Measurements from ENCODE around the gene COL24A1.

COL24A1 gene

GRCh38 chr1:85943526-85943925 lies 213.0 kb downstream of the COL24A1 start:
- Histone ChIP-seq H3K4ac (ENCODE audit: low read depth, low read length) (no peak overlapping the region), H3K56ac (ENCODE audit: low read length) (no peak overlapping the region), H3K36me3 (ENCODE audit: control insufficient read depth, insufficient read depth, low read length) (no peaks in the 10 kb centered on the region), H3K4me1 (ENCODE audit: control insufficient read depth, low read depth, low read length) (no peaks in the 10 kb centered on the region), H3K9ac (ENCODE audit: low read length) (no peak overlapping the region), H3K23ac (ENCODE audit: low read length) (no peak overlapping the region), H2BK15ac (replicated peaks; ENCODE audit: low read depth) (no peak overlapping the region), H3K4me2 (ENCODE audit: low read length) (no peak overlapping the region), H3K79me1 (ENCODE audit: low read length) (no peaks in the 10 kb centered on the region), H3K79me2 (ENCODE audit: control insufficient read depth, insufficient read depth, low read length) (no peaks in the 10 kb centered on the region), H3K18ac (ENCODE audit: low read length) (no peak overlapping the region), H3K4me3 (ENCODE audit: low read length) (no peak overlapping the region), H2BK120ac (ENCODE audit: low read depth, low read length) (no peak overlapping the region), H3K27ac (ENCODE audit: low read depth, low read length) (no peak overlapping the region), H2BK5ac (ENCODE audit: low read length) (no peak overlapping the region), H4K5ac (ENCODE audit: low read length) (no peak overlapping the region), H2AK5ac (ENCODE audit: low read length) (no peak overlapping the region), H4K8ac (ENCODE audit: low read depth, low read length) (no peak overlapping the region), H3K27me3 (ENCODE audit: insufficient read depth, low read length, poor library complexity) (no peaks in the 10 kb centered on the region)
- no CpG with 5 or more reads among the region's 4 CpGs for WGBS (ENCODE audit: extremely low coverage, insufficient coverage, low lambda C conversion rate)
- no peak for DNase-seq

GRCh38 chr1:85940656-85941306 lies 215.8 kb downstream of the COL24A1 start:
- Histone ChIP-seq H3K79me2 (ENCODE audit: control insufficient read depth, insufficient read depth, low read length) (no peaks in the 10 kb centered on the region), H3K27me3 (ENCODE audit: insufficient read depth, low read length, poor library complexity) (no peaks in the 10 kb centered on the region), H3K4ac (ENCODE audit: low read depth, low read length) (no peak overlapping the region), H3K4me2 (ENCODE audit: low read length) (no peak overlapping the region), H3K9ac (ENCODE audit: low read length) (no peak overlapping the region), H2BK15ac (replicated peaks; ENCODE audit: low read depth) (no peak overlapping the region), H3K79me1 (ENCODE audit: low read length) (no peaks in the 10 kb centered on the region), H3K4me1 (ENCODE audit: control insufficient read depth, low read depth, low read length) (no peaks in the 10 kb centered on the region), H3K36me3 (ENCODE audit: control insufficient read depth, insufficient read depth, low read length) (no peaks in the 10 kb centered on the region), H4K5ac (ENCODE audit: low read length) (no peak overlapping the region), H4K8ac (ENCODE audit: low read depth, low read length) (no peak overlapping the region), H3K18ac (ENCODE audit: low read length) (no peak overlapping the region), H3K4me3 (ENCODE audit: low read length) (no peak overlapping the region), H3K27ac (ENCODE audit: low read depth, low read length) (no peak overlapping the region), H3K56ac (ENCODE audit: low read length) (no peak overlapping the region), H3K23ac (ENCODE audit: low read length) (no peak overlapping the region), H2BK120ac (ENCODE audit: low read depth, low read length) (no peak overlapping the region), H2AK5ac (ENCODE audit: low read length) (no peak overlapping the region), H2BK5ac (ENCODE audit: low read length) (no peak overlapping the region)
- no CpG with 5 or more reads among the region's 2 CpGs for WGBS (ENCODE audit: extremely low coverage, insufficient coverage, low lambda C conversion rate)
- DNase-seq = no peak

- H3K4me2 ChIP-seq (ENCODE audit: low read length) = no peak overlapping the region
- H3K27me3 ChIP-seq (ENCODE audit: insufficient read depth, low read length, poor library complexity) = no peaks in the 10 kb centered on the region
- H3K36me3 ChIP-seq (ENCODE audit: control insufficient read depth, insufficient read depth, low read length) = no peaks in the 10 kb centered on the region
- no peak overlapping the region for H3K27ac ChIP-seq (ENCODE audit: low read depth, low read length)
- H3K23ac ChIP-seq (ENCODE audit: low read length) = no peak overlapping the region
- H3K18ac ChIP-seq (ENCODE audit: low read length) = no peak overlapping the region
- H3K4me3 ChIP-seq (ENCODE audit: low read length) = no peak overlapping the region
- H2BK15ac ChIP-seq (replicated peaks; ENCODE audit: low read depth) = no peak overlapping the region
- H4K8ac ChIP-seq (ENCODE audit: low read depth, low read length) = no peak overlapping the region
- H3K4me1 ChIP-seq (ENCODE audit: control insufficient read depth, low read depth, low read length) = no peaks in the 10 kb centered on the region
- H2BK120ac ChIP-seq (ENCODE audit: low read depth, low read length) = no peak overlapping the region
- no CpG with 5 or more reads among the region's 4 CpGs for WGBS (ENCODE audit: extremely low coverage, insufficient coverage, low lambda C conversion rate)
- no peak for DNase-seq
- no peak overlapping the region for H3K4ac ChIP-seq (ENCODE audit: low read depth, low read length)
- no peak overlapping the region for H3K56ac ChIP-seq (ENCODE audit: low read length)
- H3K9ac ChIP-seq (ENCODE audit: low read length) = no peak overlapping the region
- H3K79me1 ChIP-seq (ENCODE audit: low read length) = no peaks in the 10 kb centered on the region
- no peak overlapping the region for H4K5ac ChIP-seq (ENCODE audit: low read length)
- no peak overlapping the region for H2AK5ac ChIP-seq (ENCODE audit: low read length)
- no peaks in the 10 kb centered on the region for H3K79me2 ChIP-seq (ENCODE audit: control insufficient read depth, insufficient read depth, low read length)
- H2BK5ac ChIP-seq (ENCODE audit: low read length) = no peak overlapping the region
These were observed 217.7 kb downstream of the COL24A1 start for GRCh38 chr1:85938829-85939228.

- H2AK5ac ChIP-seq (ENCODE audit: low read length) = no peak overlapping the region
These were observed 220.1 kb downstream of the COL24A1 start for GRCh38 chr1:85936470-85936869.

GRCh38 chr1:85936057-85936456 lies 220.5 kb downstream of the COL24A1 start:
- no peak overlapping the region for H3K4me3 ChIP-seq (ENCODE audit: low read length)
- WGBS (ENCODE audit: extremely low coverage, insufficient coverage, low lambda C conversion rate) = no CpG with 5 or more reads among the region's 1 CpG
- no peak overlapping the region for H3K4me2 ChIP-seq (ENCODE audit: low read length)
- no peaks in the 10 kb centered on the region for H3K36me3 ChIP-seq (ENCODE audit: control insufficient read depth, insufficient read depth, low read length)
- no peak overlapping the region for H4K5ac ChIP-seq (ENCODE audit: low read length)
- H3K4ac ChIP-seq (ENCODE audit: low read depth, low read length) = no peak overlapping the region
- no peak overlapping the region for H2BK120ac ChIP-seq (ENCODE audit: low read depth, low read length)
- no peak overlapping the region for H2BK5ac ChIP-seq (ENCODE audit: low read length)
- no peak for DNase-seq
- no peak overlapping the region for H3K56ac ChIP-seq (ENCODE audit: low read length)
- no peak overlapping the region for H3K18ac ChIP-seq (ENCODE audit: low read length)
- no peaks in the 10 kb centered on the region for H3K79me2 ChIP-seq (ENCODE audit: control insufficient read depth, insufficient read depth, low read length)
- no peak overlapping the region for H2AK5ac ChIP-seq (ENCODE audit: low read length)
- no peaks in the 10 kb centered on the region for H3K4me1 ChIP-seq (ENCODE audit: control insufficient read depth, low read depth, low read length)
- H2BK15ac ChIP-seq (replicated peaks; ENCODE audit: low read depth) = no peak overlapping the region
- no peak overlapping the region for H3K23ac ChIP-seq (ENCODE audit: low read length)
- H3K27me3 ChIP-seq (ENCODE audit: insufficient read depth, low read length, poor library complexity) = no peaks in the 10 kb centered on the region
- H3K79me1 ChIP-seq (ENCODE audit: low read length) = no peaks in the 10 kb centered on the region
- no peak overlapping the region for H3K27ac ChIP-seq (ENCODE audit: low read depth, low read length)
- H3K9ac ChIP-seq (ENCODE audit: low read length) = no peak overlapping the region
- H4K8ac ChIP-seq (ENCODE audit: low read depth, low read length) = no peak overlapping the region

More at GRCh38 chr1:85936470-85936869, 220.1 kb downstream of the COL24A1 start:
- H3K4me3 ChIP-seq (ENCODE audit: low read length) = no peak overlapping the region
- H3K27ac ChIP-seq (ENCODE audit: low read depth, low read length) = no peak overlapping the region
- H3K36me3 ChIP-seq (ENCODE audit: control insufficient read depth, insufficient read depth, low read length) = no peaks in the 10 kb centered on the region
- H2BK5ac ChIP-seq (ENCODE audit: low read length) = no peak overlapping the region
- H3K79me1 ChIP-seq (ENCODE audit: low read length) = no peaks in the 10 kb centered on the region
- H2BK120ac ChIP-seq (ENCODE audit: low read depth, low read length) = no peak overlapping the region
- H3K79me2 ChIP-seq (ENCODE audit: control insufficient read depth, insufficient read depth, low read length) = no peaks in the 10 kb centered on the region
- no peak overlapping the region for H3K4ac ChIP-seq (ENCODE audit: low read depth, low read length)
- H2BK15ac ChIP-seq (replicated peaks; ENCODE audit: low read depth) = no peak overlapping the region
- H4K5ac ChIP-seq (ENCODE audit: low read length) = no peak overlapping the region
- no peak overlapping the region for H3K4me2 ChIP-seq (ENCODE audit: low read length)
- no peak overlapping the region for H4K8ac ChIP-seq (ENCODE audit: low read depth, low read length)
- H3K4me1 ChIP-seq (ENCODE audit: control insufficient read depth, low read depth, low read length) = no peaks in the 10 kb centered on the region
- no peak overlapping the region for H3K9ac ChIP-seq (ENCODE audit: low read length)
- no peak for DNase-seq
- no peak overlapping the region for H3K18ac ChIP-seq (ENCODE audit: low read length)
- H3K23ac ChIP-seq (ENCODE audit: low read length) = no peak overlapping the region
- H3K56ac ChIP-seq (ENCODE audit: low read length) = no peak overlapping the region
- WGBS (ENCODE audit: extremely low coverage, insufficient coverage, low lambda C conversion rate) = no CpG with 5 or more reads among the region's 2 CpGs
- H3K27me3 ChIP-seq (ENCODE audit: insufficient read depth, low read length, poor library complexity) = no peaks in the 10 kb centered on the region

GRCh38 chr1:85935234-85935633 lies 221.3 kb downstream of the COL24A1 start:
- H3K4me1 ChIP-seq (ENCODE audit: control insufficient read depth, low read depth, low read length) = no peaks in the 10 kb centered on the region
- H3K56ac ChIP-seq (ENCODE audit: low read length) = no peak overlapping the region
- no peak overlapping the region for H2BK120ac ChIP-seq (ENCODE audit: low read depth, low read length)
- H3K27ac ChIP-seq (ENCODE audit: low read depth, low read length) = no peak overlapping the region
- no peak overlapping the region for H4K8ac ChIP-seq (ENCODE audit: low read depth, low read length)
- no peak overlapping the region for H3K18ac ChIP-seq (ENCODE audit: low read length)
- H3K23ac ChIP-seq (ENCODE audit: low read length) = no peak overlapping the region
- no peaks in the 10 kb centered on the region for H3K79me2 ChIP-seq (ENCODE audit: control insufficient read depth, insufficient read depth, low read length)
- no peak for DNase-seq
- no peaks in the 10 kb centered on the region for H3K79me1 ChIP-seq (ENCODE audit: low read length)
- no peak overlapping the region for H4K5ac ChIP-seq (ENCODE audit: low read length)
- no peaks in the 10 kb centered on the region for H3K27me3 ChIP-seq (ENCODE audit: insufficient read depth, low read length, poor library complexity)
- WGBS (ENCODE audit: extremely low coverage, insufficient coverage, low lambda C conversion rate) = no CpG with 5 or more reads among the region's 2 CpGs
- H3K4ac ChIP-seq (ENCODE audit: low read depth, low read length) = no peak overlapping the region
- no peak overlapping the region for H3K4me2 ChIP-seq (ENCODE audit: low read length)
- no peak overlapping the region for H2BK15ac ChIP-seq (replicated peaks; ENCODE audit: low read depth)
- H2AK5ac ChIP-seq (ENCODE audit: low read length) = no peak overlapping the region
- no peaks in the 10 kb centered on the region for H3K36me3 ChIP-seq (ENCODE audit: control insufficient read depth, insufficient read depth, low read length)
- no peak overlapping the region for H3K4me3 ChIP-seq (ENCODE audit: low read length)
- H2BK5ac ChIP-seq (ENCODE audit: low read length) = no peak overlapping the region
- no peak overlapping the region for H3K9ac ChIP-seq (ENCODE audit: low read length)

All from mesendoderm (in vitro differentiated cells).